A549 (cell line): Measurements from ENCODE around the gene MAPKAPK3. TPM values are rescaled to one million over a fixed set of nuclear protein-coding genes. Genes with fewer than 3 reads are reported as not detected.

ENCODE experiments used
- ATAC-seq, 2 experiments: fragments of 200-7000 bp in 1 of 2; fragments of >200 bp in 1 of 2; cut with Nextera tagmentation in 1 of 2; cut with Tn5 transposase in 1 of 2; 3 replicates each; pipeline versions ENCODE4 v1.8.0 to v1.9.1; 2018 to 2020; ENCODE audit warnings: mild to moderate bottlenecking in 1 of 2, moderate library complexity in 1 of 2
- CTCF ChIA-PET: fragments of 300-600 bp; sonication (Branson Sonifier 250); formaldehyde crosslinking; extraction: SDS; loops from one replicate; lab custom pipeline; 2021; ENCODE audit warnings: antibody characterized with exemption, inconsistent platforms; lab: Yijun Ruan, JAX
- POLR2A ChIA-PET: fragments of 350-600 bp; formaldehyde crosslinking; extraction: SDS; loops from one replicate; lab custom pipeline; 2021; ENCODE audit warnings: antibody characterized with exemption, inconsistent platforms; lab: Yijun Ruan, JAX
- DNase-seq, 2 experiments: peaks; one replicate each; pipeline versions ENCODE4 v3.0.0 to v3.0.0-alpha.2; 2011 to 2016; ENCODE audit warnings: low read depth in 1 of 2, low spot score in 1 of 2
- FAIRE-seq: peaks from 2 replicates; lab custom pipeline; 2011; peaks lifted over from hg19 to GRCh38; lab: Jason Lieb, UNC
- H3K27ac ChIP-seq, 2 experiments: fragments of >200 bp; sonication (Bioruptor Twin); formaldehyde crosslinking; 3 replicates each; pipeline ENCODE4 v1.5.1; 2016 to 2017
- H3K4me1 ChIP-seq: fragments of >200 bp; sonication (Bioruptor Twin); formaldehyde crosslinking; 3 replicates; pipeline ENCODE4 v1.6.1; 2016
- H3K4me2 ChIP-seq: fragments of >200 bp; sonication (Bioruptor Twin); formaldehyde crosslinking; 3 replicates; pipeline ENCODE4 v1.6.1; 2016
- H3K4me3 ChIP-seq: fragments of >200 bp; sonication (Bioruptor Twin); formaldehyde crosslinking; 3 replicates; pipeline ENCODE4 v1.5.1; 2016
- H3K9me3 ChIP-seq: fragments of >200 bp; sonication (Bioruptor Twin); formaldehyde crosslinking; 3 replicates; pipeline ENCODE4 v1.6.1; 2016
- BHLHE40 ChIP-seq: IDR thresholded peaks from 2 replicates; pipeline ENCODE4 v1.6.1; 2012; ENCODE audit warnings: low read depth, low read length, inconsistent platforms
- CBX2 ChIP-seq: fragments of 200-600 bp; sonication (generic); IDR thresholded peaks from 2 replicates; pipeline ENCODE4 v1.6.1; 2016; ENCODE audit warnings: low read depth, mild to moderate bottlenecking, borderline replicate concordance
- CEBPB ChIP-seq, 2 experiments: fragments of >200 bp in 1 of 2; sonication (Bioruptor Twin) in 1 of 2; formaldehyde crosslinking in 1 of 2; IDR thresholded peaks; 2 replicates each; pipeline ENCODE4 v1.6.1; 2012 to 2016
- CHD4 ChIP-seq: fragments of 200-600 bp; sonication (generic); IDR thresholded peaks from 2 replicates; pipeline ENCODE4 v1.6.1; 2016; ENCODE audit warnings: antibody characterized with exemption, mild to moderate bottlenecking, borderline replicate concordance
- EHMT2 ChIP-seq: fragments of 200-600 bp; sonication (generic); IDR thresholded peaks from 2 replicates; pipeline ENCODE4 v1.6.1; 2016; ENCODE audit warnings: antibody characterized with exemption, low read depth, mild to moderate bottlenecking, moderate library complexity
- EP300 ChIP-seq, 2 experiments: fragments of >200 bp; sonication (Bioruptor Twin); formaldehyde crosslinking; IDR thresholded peaks; 2 replicates in 1 of 2; 3 replicates in 1 of 2; pipeline ENCODE4 v1.6.1; 2016 to 2017
- FOSB ChIP-seq: fragments of 250-450 bp; sonication (Bioruptor Pico); IDR thresholded peaks from 2 replicates; pipeline ENCODE4 v1.5.0; 2020; ENCODE audit warnings: mild to moderate bottlenecking, moderate library complexity
- GATA3 ChIP-seq: IDR thresholded peaks from 2 replicates; pipeline ENCODE4 v1.6.1; 2012; ENCODE audit warnings: borderline replicate concordance
- HDAC2 ChIP-seq: fragments of 200-600 bp; sonication (generic); IDR thresholded peaks from 2 replicates; pipeline ENCODE4 v1.6.1; 2016
- HOXA7 ChIP-seq: fragments of 250-450 bp; sonication (Bioruptor Pico); IDR thresholded peaks from 2 replicates; pipeline ENCODE4 v1.5.0; 2020; ENCODE audit warnings: mild to moderate bottlenecking, moderate library complexity
- HOXB13 ChIP-seq: fragments of 250-450 bp; sonication (Bioruptor Pico); IDR thresholded peaks from 2 replicates; pipeline ENCODE4 v1.5.0; 2020; ENCODE audit warnings: low read depth, mild to moderate bottlenecking, moderate library complexity
- HOXB5 ChIP-seq: fragments of 250-450 bp; sonication (Bioruptor Pico); IDR thresholded peaks from 2 replicates; pipeline ENCODE4 v1.5.0; 2020; ENCODE audit warnings: mild to moderate bottlenecking, moderate library complexity
- JUN ChIP-seq, 2 experiments: fragments of >200 bp; sonication (Bioruptor Twin); formaldehyde crosslinking; IDR thresholded peaks; 2 replicates in 1 of 2; 3 replicates in 1 of 2; pipeline ENCODE4 v1.6.1; 2016 to 2017
- JUNB ChIP-seq: fragments of >200 bp; sonication (Bioruptor Twin); formaldehyde crosslinking; IDR thresholded peaks from 2 replicates; pipeline ENCODE4 v1.6.1; 2016
- MAFK ChIP-seq: fragments of 450-650 bp; IDR thresholded peaks from 2 replicates; pipeline ENCODE4 v1.6.1; 2014; ENCODE audit not compliant: partially characterized antibody
- MAZ ChIP-seq: fragments of 150-350 bp; IDR thresholded peaks from 2 replicates; pipeline ENCODE4 v1.6.1; 2014; ENCODE audit warnings: antibody characterized with exemption, low read depth, low read length, borderline replicate concordance
- MYC ChIP-seq: IDR thresholded peaks from 2 replicates; pipeline ENCODE4 v1.6.1; 2012; ENCODE audit warnings: mild to moderate bottlenecking, inconsistent platforms, low read length, improper control_type of control experiment, borderline replicate concordance
- NFE2L2 ChIP-seq: fragments of 150-350 bp; conservative IDR thresholded peaks from 2 replicates; pipeline ENCODE4 v1.6.1; 2014; ENCODE audit warnings: low read length
- NR3C1 ChIP-seq: fragments of >200 bp; sonication (Bioruptor Twin); formaldehyde crosslinking; IDR thresholded peaks from 3 replicates; pipeline ENCODE4 v1.6.1; 2017
- RAD21 ChIP-seq, 2 experiments: fragments of >200 bp in 1 of 2; sonication (Bioruptor Twin) in 1 of 2; formaldehyde crosslinking in 1 of 2; IDR thresholded peaks in 1 of 2; conservative IDR thresholded peaks in 1 of 2; 2 replicates in 1 of 2; 3 replicates in 1 of 2; pipeline ENCODE4 v1.6.1; 2012 to 2018; ENCODE audit warnings: inconsistent platforms in 1 of 2
- RARB ChIP-seq: fragments of 250-450 bp; sonication (Bioruptor Pico); IDR thresholded peaks from 2 replicates; pipeline ENCODE4 v1.8.0; 2021; ENCODE audit warnings: mild to moderate bottlenecking, moderate library complexity
- RFX5 ChIP-seq: fragments of 450-650 bp; IDR thresholded peaks from 2 replicates; pipeline ENCODE4 v1.7.1; 2014; ENCODE audit warnings: antibody characterized with exemption, mild to moderate bottlenecking, moderate library complexity
- SREBF2 ChIP-seq: fragments of 450-650 bp; IDR thresholded peaks from 2 replicates; pipeline ENCODE4 v1.6.1; 2014; ENCODE audit warnings: mild to moderate bottlenecking, moderate library complexity
- TFCP2L1 ChIP-seq: fragments of 250-450 bp; sonication (Bioruptor Pico); IDR thresholded peaks from 2 replicates; pipeline ENCODE4 v1.5.0; 2021; ENCODE audit warnings: mild to moderate bottlenecking
- TP53 ChIP-seq: fragments of 250-450 bp; sonication (Bioruptor Pico); IDR thresholded peaks from 2 replicates; pipeline ENCODE4 v1.5.0; 2021; ENCODE audit warnings: mild to moderate bottlenecking, moderate library complexity
- ZC3H11A ChIP-seq: fragments of 450-650 bp; IDR thresholded peaks from 2 replicates; pipeline ENCODE4 v1.6.1; 2014; ENCODE audit warnings: antibody characterized with exemption, mild to moderate bottlenecking
- ZNF302 ChIP-seq: fragments of 250-450 bp; sonication (Bioruptor Pico); IDR thresholded peaks from 2 replicates; pipeline ENCODE4 v1.9.0; 2021; ENCODE audit warnings: inconsistent platforms, mild to moderate bottlenecking, moderate library complexity
- WGBS: methylation state at CpG from one replicate; pipeline ENCODE4 v1.1.6; 2017; ENCODE audit errors: missing lambda C conversion rate; 5-methylcytosine and 5-hydroxymethylcytosine counted together
- polyA plus RNA-seq, 4 experiments: library from polyadenylated mRNA; depleted of rRNA in 3 of 4; stranded (reverse); fragments of >200 nt; fragmentation: RNase III in 1 of 4; extraction: RNeasy Plus Mini Kit Qiagen cat#74134 plus additional on column Dnase treatment in 1 of 4; gene quantifications; 2 replicates in 3 of 4; 3 replicates in 1 of 4; pipeline ENCODE4 v1.2.3, GENCODE V29; 2011 to 2017
- TF ChIP-seq, protein P1 (sequence below): fragments of >200 bp; sonication (Bioruptor Twin); formaldehyde crosslinking; IDR thresholded peaks from 2 replicates; pipeline ENCODE4 v1.6.1; 2016

The MAPKAPK3 gene
- polyA plus RNA-seq, 2 of the 4 experiments (the other 2 are of a cell fraction): 14.6 to 16.5 TPM

GRCh38 chr3:50624634-50625033, 7.7 kb downstream of the MAPKAPK3 start:
- TF ChIP-seq ZNF302 (CRISPR knock-in tag) (no peak), NR3C1 (no peak), CBX2 (no peak), MAFK (no peak), MAZ (no peak), RARB (CRISPR knock-in tag) (no peak), BHLHE40 (no peak), TP53 (no peak), HOXB5 (CRISPR knock-in tag) (no peak), TFCP2L1 (no peak), NFE2L2 (no peak), GATA3 (no peak), CEBPB (IDR thresholded peaks at IDR 0.05) (no peak), RAD21 (conservative IDR thresholded peaks at IDR 0.05 in 1 of 2, IDR thresholded peaks at IDR 0.05 in 1 of 2) (no peak)
- TF ChIP-seq, protein P1, sequence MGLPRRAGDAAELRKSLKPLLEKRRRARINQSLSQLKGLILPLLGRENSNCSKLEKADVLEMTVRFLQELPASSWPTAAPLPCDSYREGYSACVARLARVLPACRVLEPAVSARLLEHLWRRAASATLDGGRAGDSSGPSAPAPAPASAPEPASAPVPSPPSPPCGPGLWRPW: no peak
- ChIA-PET POLR2A (no interaction called here), CTCF (interaction anchor here (0.9 to 1.6 kb wide), 3 partner anchors 9 to 764 kb away, joined by 3 to 7 read pairs (median 3); no protein-coding TSS in a partner anchor)
- ATAC-seq: no peak
- no peaks in the 10 kb centered on the region for H3K9me3 ChIP-seq
- WGBS: 75% methylated on average over 1 of the region's 2 CpGs
- no peak overlapping the region for H3K4me3 ChIP-seq
- H3K4me1 ChIP-seq: peaks cover 19% of the 10 kb centered on the region
- no peak overlapping the region for H3K27ac ChIP-seq
- no peak for FAIRE-seq
- no peak overlapping the region for H3K4me2 ChIP-seq
- DNase-seq: no peak

- ChIA-PET CTCF (interaction anchor here (0.5 to 4.1 kb wide), 6 partner anchors 10 to 746 kb away, joined by 3 to 24 read pairs (median 4); partner anchors contain the start of gene MAPKAPK3), POLR2A (no interaction called here)
- FAIRE-seq (no peak), ATAC-seq (no peak), DNase-seq (no peak)
- WGBS: 85% methylated on average over 14 of the region's 18 CpGs
- Histone ChIP-seq H3K27ac (no peak overlapping the region), H3K4me1 (peaks cover 19% of the 10 kb centered on the region), H3K9me3 (no peaks in the 10 kb centered on the region), H3K4me3 (no peak overlapping the region), H3K4me2 (no peak overlapping the region)
- TF ChIP-seq CBX2: no peak
- TF ChIP-seq JUN (IDR thresholded peaks at IDR 0.05): no peak
- no peak for TF ChIP-seq RAD21 (conservative IDR thresholded peaks at IDR 0.05 in 1 of 2, IDR thresholded peaks at IDR 0.05 in 1 of 2)
- no peak for TF ChIP-seq ZNF302 (CRISPR knock-in tag)
- no peak for TF ChIP-seq RFX5
These were observed 8.6 kb downstream of the MAPKAPK3 start for GRCh38 chr3:50625231-50626182.

DNA sequence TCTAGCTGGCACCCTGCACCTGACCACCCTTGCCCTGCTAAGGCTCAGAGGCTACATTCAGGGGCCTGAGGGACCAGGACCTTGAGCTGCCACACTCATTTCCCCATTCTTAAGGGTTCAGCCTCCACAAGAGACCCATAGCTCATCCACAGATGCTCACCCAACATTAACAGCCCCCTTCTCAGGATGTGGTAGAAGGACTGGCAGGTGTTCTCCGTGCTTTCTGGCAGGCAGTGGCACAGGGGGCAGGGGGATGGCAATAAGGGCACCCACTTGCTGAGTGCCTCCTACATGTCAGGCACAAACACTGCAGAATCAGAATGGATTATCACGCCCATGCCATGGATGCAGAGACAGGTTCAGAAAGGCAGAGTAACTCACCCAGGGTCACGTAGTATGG, 9.4 kb downstream of the MAPKAPK3 start:
- 94% methylated on average over 2 of the region's 3 CpGs for WGBS

More for the DNA sequence above, 9.4 kb downstream of the MAPKAPK3 start:
- no peak for TF ChIP-seq EHMT2
- TF ChIP-seq CHD4: no peak
- TF ChIP-seq HDAC2: no peak
- TF ChIP-seq HOXA7 (CRISPR knock-in tag): no peak
- no peak for TF ChIP-seq EP300 (IDR thresholded peaks at IDR 0.05)
- no peak for TF ChIP-seq JUNB
- no peak for TF ChIP-seq TFCP2L1
- TF ChIP-seq MYC: no peak
- TF ChIP-seq FOSB (CRISPR knock-in tag): no peak
- TF ChIP-seq TP53: no peak
- no peak for TF ChIP-seq HOXB13 (CRISPR knock-in tag)
- TF ChIP-seq SREBF2: no peak
- no peak for TF ChIP-seq ZC3H11A
- TF ChIP-seq, all 56 proteins: peak for 0
- Histone ChIP-seq H3K4me2 (no peak overlapping the region), H3K4me3 (no peak overlapping the region), H3K4me1 (peaks cover 19% of the 10 kb centered on the region), H3K9me3 (no peaks in the 10 kb centered on the region), H3K27ac (no peak overlapping the region)
- ChIA-PET CTCF (interaction anchor here (0.7 to 4.1 kb wide), 5 partner anchors 11 to 745 kb away, joined by 3 to 24 read pairs (median 4); partner anchors contain the start of gene MAPKAPK3), POLR2A (no interaction called here)
- DNase-seq: no peak
- no peak for ATAC-seq
- no peak for FAIRE-seq
